ENCODE measurements around the gene RETREG3. TPM values are rescaled to one million over a fixed set of nuclear protein-coding genes. Genes with fewer than 3 reads are reported as not detected.
"Not testable (repeated sequence)": the region's sequence is repeated elsewhere in the genome, so short reads cannot be mapped to it uniquely, and the experiment has no call there.

RETREG3 gene
- total and polyA plus RNA-seq, 8 donors: 28.8 to 78.0 (median 41.4) TPM

DNA sequence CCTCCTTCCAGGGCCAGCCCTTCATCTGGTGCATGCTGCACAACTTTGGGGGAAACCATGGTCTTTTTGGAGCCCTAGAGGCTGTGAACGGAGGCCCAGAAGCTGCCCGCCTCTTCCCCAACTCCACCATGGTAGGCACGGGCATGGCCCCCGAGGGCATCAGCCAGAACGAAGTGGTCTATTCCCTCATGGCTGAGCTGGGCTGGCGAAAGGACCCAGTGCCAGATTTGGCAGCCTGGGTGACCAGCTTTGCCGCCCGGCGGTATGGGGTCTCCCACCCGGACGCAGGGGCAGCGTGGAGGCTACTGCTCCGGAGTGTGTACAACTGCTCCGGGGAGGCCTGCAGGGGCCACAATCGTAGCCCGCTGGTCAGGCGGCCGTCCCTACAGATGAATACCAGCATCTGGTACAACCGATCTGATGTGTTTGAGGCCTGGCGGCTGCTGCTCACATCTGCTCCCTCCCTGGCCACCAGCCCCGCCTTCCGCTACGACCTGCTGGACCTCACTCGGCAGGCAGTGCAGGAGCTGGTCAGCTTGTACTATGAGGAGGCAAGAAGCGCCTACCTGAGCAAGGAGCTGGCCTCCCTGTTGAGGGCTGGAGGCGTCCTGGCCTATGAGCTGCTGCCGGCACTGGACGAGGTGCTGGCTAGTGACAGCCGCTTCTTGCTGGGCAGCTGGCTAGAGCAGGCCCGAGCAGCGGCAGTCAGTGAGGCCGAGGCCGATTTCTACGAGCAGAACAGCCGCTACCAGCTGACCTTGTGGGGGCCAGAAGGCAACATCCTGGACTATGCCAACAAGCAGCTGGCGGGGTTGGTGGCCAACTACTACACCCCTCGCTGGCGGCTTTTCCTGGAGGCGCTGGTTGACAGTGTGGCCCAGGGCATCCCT, 65.7 kb downstream of the RETREG3 start:
- H3K9me3 ChIP-seq: no peaks in the 10 kb centered on the region
- H3K36me3 ChIP-seq: peaks cover 0 to 4% (median 0%) of the 10 kb centered on the region in 3 donors
- intact Hi-C loops (cut with DNase I): no loop called here
- 90 to 93% methylated on average over 38 to 39 of the region's 39 CpGs for whole genome bisulfite sequencing, 2 donors
- no peak for ATAC-seq
- no peaks in the 10 kb centered on the region for H3K27me3 ChIP-seq
- TF ChIP-seq, protein P1, sequence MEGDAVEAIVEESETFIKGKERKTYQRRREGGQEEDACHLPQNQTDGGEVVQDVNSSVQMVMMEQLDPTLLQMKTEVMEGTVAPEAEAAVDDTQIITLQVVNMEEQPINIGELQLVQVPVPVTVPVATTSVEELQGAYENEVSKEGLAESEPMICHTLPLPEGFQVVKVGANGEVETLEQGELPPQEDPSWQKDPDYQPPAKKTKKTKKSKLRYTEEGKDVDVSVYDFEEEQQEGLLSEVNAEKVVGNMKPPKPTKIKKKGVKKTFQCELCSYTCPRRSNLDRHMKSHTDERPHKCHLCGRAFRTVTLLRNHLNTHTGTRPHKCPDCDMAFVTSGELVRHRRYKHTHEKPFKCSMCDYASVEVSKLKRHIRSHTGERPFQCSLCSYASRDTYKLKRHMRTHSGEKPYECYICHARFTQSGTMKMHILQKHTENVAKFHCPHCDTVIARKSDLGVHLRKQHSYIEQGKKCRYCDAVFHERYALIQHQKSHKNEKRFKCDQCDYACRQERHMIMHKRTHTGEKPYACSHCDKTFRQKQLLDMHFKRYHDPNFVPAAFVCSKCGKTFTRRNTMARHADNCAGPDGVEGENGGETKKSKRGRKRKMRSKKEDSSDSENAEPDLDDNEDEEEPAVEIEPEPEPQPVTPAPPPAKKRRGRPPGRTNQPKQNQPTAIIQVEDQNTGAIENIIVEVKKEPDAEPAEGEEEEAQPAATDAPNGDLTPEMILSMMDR (IDR thresholded peaks at IDR 0.05): no peak
- no peak for FAIRE-seq
- no peak overlapping the region for H3K27ac ChIP-seq
- H3K4me1 ChIP-seq: peaks cover 0 to 3% (median 3%) of the 10 kb centered on the region in 3 donors
- no peak overlapping the region for H3K4me3 ChIP-seq
- DNase-seq: peak in 1 of 6 donors; percentile 72

DNA sequence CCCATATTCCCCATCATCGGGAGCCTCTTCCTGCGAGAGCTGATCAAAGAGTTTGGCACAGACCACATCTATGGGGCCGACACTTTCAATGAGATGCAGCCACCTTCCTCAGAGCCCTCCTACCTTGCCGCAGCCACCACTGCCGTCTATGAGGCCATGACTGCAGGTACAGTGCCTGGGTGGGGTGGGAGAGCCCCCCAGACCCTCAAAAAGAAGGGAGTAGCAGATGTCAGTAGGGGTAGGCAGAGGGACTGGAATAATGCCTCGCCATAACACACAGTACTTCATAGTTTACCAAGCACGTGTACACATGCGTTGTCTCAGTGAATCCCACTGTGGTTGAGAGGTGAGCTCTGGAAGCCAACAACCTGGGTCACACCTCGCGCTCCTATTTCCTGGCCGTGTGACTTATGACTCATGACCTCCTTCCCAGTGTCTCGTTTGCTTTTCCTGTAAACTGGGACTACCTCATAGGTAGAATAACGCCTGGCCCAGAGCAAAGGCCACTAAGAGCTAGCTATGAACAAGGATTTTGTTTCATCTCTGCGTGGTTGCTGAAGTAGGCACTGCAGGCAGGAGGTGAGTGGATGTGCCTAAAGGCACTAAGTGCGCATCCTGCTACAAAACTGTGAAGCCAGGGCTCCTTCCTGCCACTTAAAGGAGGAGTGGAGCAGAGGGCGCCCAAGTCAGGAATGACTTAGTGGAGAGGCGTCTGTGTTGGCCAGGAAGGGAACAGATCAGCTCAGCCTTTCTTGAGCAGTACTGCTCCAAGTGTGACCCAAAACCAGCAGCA, 67.9 kb downstream of the RETREG3 start:
- H3K4me1 ChIP-seq: peaks cover 0 to 8% (median 5%) of the 10 kb centered on the region in 3 donors
- no peaks in the 10 kb centered on the region for H3K9me3 ChIP-seq
- TF ChIP-seq, protein P1 (IDR thresholded peaks at IDR 0.05): no peak
- WGBS, 2 donors: 85 to 87% methylated on average over 17 of the region's 17 CpGs
- ATAC-seq (no peak), FAIRE-seq (no peak), DNase-seq (peak in 1 of 6 donors; percentile 20)
- no peak overlapping the region for H3K4me3 ChIP-seq
- intact Hi-C loops (cut with DNase I): no loop called here
- H3K36me3 ChIP-seq: peaks cover 0 to 4% (median 0%) of the 10 kb centered on the region in 3 donors
- H3K27ac ChIP-seq: peak overlapping the region in 1 of 4 donors; percentile 13
- H3K27me3 ChIP-seq: no peaks in the 10 kb centered on the region

DNA sequence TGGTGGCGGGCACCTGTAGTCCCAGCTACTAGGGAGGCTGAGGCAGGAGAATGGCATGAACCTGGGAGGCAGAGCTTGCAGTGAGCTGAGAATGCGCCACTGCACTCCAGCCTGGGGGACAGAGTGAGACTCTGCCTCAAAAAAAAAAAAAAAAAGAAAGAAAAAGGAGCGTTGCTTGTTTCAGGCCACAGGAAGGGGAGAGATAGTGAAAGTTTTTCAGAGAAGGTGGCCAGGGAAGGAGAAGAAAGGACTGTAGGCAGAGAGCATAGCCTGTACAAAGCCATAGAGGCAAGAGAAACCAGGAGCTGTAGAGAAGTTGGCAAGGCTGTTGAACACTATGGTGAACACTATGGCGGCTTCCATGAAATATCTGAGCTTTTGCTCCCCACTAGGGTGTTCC, 68.6 kb downstream of the RETREG3 start:
- WGBS, 2 donors: 92% methylated on average over 4 of the region's 4 CpGs

DNA sequence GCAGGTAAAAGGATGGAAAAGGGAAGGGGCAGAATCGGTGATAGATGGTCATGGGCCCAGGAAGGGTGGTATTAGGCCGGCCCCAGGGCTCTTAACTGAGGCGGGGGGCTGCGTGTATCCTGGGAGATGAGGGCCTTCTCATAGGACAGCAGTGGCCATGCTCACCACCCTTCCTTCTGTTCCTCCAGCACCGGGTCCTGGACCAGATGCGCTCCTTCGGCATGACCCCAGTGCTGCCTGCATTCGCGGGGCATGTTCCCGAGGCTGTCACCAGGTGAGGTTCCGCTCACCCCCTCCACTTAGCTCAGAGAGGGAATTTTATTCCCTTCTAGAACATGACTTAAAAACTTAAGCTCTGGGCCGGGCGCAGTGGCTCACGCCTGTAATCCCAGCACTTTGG, 70.7 kb downstream of the RETREG3 start:
- intact Hi-C loops (cut with DNase I): no loop called here
- TF ChIP-seq, protein P1 (IDR thresholded peaks at IDR 0.05): no peak
- DNase-seq: no peak
- H3K27me3 ChIP-seq: no peaks in the 10 kb centered on the region
- peaks cover 0 to 4% (median 0%) of the 10 kb centered on the region in 3 donors for H3K36me3 ChIP-seq
- WGBS, 2 donors: 92 to 95% methylated on average over 14 of the region's 14 CpGs
- peaks cover 7 to 13% (median 9%) of the 10 kb centered on the region in 3 donors for H3K4me1 ChIP-seq
- H3K27ac ChIP-seq: no peak overlapping the region
- ATAC-seq: no peak
- no peaks in the 10 kb centered on the region for H3K9me3 ChIP-seq
- no peak overlapping the region for H3K4me3 ChIP-seq
- no peak for FAIRE-seq

More for the DNA sequence above, 68.6 kb downstream of the RETREG3 start:
- H3K4me1 ChIP-seq; H3K27me3 ChIP-seq; DNase-seq; H3K4me3 ChIP-seq; FAIRE-seq; H3K36me3 ChIP-seq; H3K9me3 ChIP-seq; intact Hi-C loops (cut with DNase I); ATAC-seq; H3K27ac ChIP-seq: not testable (repeated sequence)

DNA sequence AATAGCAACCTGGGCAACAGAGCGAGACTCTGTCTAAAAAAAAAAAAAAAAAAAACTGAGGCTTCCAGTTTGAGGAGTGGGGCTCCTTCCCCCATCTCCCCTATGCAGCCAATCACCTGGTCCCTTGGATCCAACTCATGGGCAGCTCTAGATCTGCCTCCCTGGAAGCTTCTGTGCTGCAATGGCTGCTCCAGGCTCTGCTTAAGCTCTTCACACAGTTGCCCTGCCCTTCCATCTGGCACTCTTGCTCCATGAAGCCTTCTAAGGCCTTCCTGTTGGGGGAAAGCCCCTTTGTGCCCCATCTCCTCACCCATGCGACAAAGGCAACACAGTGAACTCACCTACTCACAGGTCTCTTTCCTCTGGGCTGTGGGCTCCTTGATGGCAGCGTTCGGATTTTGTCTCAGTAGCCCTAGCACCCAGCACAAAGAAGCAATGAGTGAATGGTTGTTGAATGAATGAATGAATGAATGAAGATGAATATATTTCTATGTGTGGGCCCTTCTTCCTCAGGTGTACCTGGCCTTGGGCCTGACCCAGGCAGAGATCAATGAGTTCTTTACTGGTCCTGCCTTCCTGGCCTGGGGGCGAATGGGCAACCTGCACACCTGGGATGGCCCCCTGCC, 71.2 kb downstream of the RETREG3 start:
- no peak overlapping the region for H3K27ac ChIP-seq
- 94 to 95% methylated on average over 5 of the region's 5 CpGs for WGBS, 2 donors
- intact Hi-C loops (cut with DNase I): no loop called here
- DNase-seq (peak in 1 of 6 donors; percentile 24), FAIRE-seq (no peak), ATAC-seq (no peak)
- H3K4me1 ChIP-seq: peaks cover 7 to 13% (median 9%) of the 10 kb centered on the region in 3 donors
- no peaks in the 10 kb centered on the region for H3K9me3 ChIP-seq
- TF ChIP-seq, protein P1 (IDR thresholded peaks at IDR 0.05): no peak
- H3K27me3 ChIP-seq: no peaks in the 10 kb centered on the region
- H3K4me3 ChIP-seq: no peak overlapping the region
- no peaks in the 10 kb centered on the region for H3K36me3 ChIP-seq
